ENCODE measurements around the gene SLC18B1. TPM values are rescaled to one million over a fixed set of nuclear protein-coding genes. Genes with fewer than 3 reads are reported as not detected.

Gene SLC18B1
- total RNA-seq, 1 donor from 2014 or later: 10.7 TPM

DNA sequence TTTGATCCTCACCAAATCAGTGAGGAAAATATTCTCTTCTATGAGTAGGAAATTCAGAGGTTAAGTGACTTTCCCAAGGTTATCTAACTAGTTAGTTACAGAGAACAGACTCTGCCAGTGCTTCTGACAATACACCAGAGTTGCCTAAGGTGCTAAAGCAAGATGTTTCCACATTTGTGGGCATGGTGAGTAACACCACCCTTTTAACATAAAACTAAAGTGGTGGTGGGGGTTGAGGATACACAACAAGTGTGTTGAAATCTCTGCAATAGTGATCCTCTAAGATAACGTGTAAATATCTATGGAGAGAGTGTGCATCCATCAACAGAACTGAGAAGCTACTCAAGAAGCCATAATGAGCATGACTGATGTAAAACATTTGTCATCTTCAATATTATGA lies 52.4 kb downstream of the SLC18B1 start:
- Histone ChIP-seq H3K36me3 (ENCODE audit: control insufficient read depth, insufficient read depth, low read length) (no peaks in the 10 kb centered on the region), H3K27me3 (ENCODE audit: control insufficient read depth, insufficient read depth, low read length) (no peaks in the 10 kb centered on the region), H3K4me3 (ENCODE audit: low read depth, low read length) (no peak overlapping the region)
- TF ChIP-seq, protein P1, sequence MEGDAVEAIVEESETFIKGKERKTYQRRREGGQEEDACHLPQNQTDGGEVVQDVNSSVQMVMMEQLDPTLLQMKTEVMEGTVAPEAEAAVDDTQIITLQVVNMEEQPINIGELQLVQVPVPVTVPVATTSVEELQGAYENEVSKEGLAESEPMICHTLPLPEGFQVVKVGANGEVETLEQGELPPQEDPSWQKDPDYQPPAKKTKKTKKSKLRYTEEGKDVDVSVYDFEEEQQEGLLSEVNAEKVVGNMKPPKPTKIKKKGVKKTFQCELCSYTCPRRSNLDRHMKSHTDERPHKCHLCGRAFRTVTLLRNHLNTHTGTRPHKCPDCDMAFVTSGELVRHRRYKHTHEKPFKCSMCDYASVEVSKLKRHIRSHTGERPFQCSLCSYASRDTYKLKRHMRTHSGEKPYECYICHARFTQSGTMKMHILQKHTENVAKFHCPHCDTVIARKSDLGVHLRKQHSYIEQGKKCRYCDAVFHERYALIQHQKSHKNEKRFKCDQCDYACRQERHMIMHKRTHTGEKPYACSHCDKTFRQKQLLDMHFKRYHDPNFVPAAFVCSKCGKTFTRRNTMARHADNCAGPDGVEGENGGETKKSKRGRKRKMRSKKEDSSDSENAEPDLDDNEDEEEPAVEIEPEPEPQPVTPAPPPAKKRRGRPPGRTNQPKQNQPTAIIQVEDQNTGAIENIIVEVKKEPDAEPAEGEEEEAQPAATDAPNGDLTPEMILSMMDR (IDR thresholded peaks at IDR 0.05; ENCODE audit: insufficient read depth, low read length, poor library complexity, severe bottlenecking): no peak
- no peak for DNase-seq (ENCODE audit: low read depth)

DNA sequence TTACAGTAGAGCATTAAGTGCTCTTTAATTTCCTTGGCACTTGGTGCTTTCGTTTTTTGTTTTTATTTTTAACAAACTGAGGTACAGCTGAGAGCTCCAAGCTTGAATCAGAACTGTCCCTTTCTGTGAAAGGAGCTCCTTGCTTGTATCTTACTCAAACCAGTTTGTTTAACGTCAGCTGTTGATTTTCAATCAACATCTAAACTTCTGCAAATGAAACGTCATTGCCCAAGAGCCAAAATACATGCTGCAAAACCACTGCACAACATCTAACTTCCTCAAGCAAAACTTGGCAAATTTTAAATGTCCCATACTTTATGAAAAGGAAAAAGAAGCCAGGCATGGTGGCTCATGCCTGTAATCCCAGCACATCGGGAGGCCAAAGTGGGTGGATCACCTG lies 55.9 kb downstream of the SLC18B1 start:
- TF ChIP-seq, protein P1 (IDR thresholded peaks at IDR 0.05; ENCODE audit: insufficient read depth, low read length, poor library complexity, severe bottlenecking): no peak
- H3K4me3 ChIP-seq (ENCODE audit: low read depth, low read length): no peak overlapping the region
- no peaks in the 10 kb centered on the region for H3K27me3 ChIP-seq (ENCODE audit: control insufficient read depth, insufficient read depth, low read length)
- no peak for DNase-seq (ENCODE audit: low read depth)
- H3K36me3 ChIP-seq (ENCODE audit: control insufficient read depth, insufficient read depth, low read length): no peaks in the 10 kb centered on the region

DNA sequence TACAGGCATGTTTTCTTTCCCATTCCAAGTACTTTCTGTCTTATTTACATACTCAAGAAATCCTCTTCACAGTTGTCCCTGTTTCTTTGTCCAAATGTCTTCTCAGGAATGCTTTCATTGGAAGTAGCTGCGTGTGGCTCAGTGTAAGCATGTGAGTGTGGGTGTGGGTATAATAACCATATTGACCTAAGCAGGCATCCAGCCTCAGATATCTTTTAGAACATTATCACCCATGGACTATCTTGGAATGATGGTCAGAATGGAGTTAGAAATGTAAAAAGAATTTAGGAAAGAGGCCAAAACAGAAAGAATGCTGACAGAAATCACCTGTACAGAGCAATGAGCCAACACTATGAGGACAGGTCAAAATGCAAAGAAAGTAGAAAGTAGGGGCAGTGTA lies 57.2 kb downstream of the SLC18B1 start:
- Histone ChIP-seq H3K36me3 (ENCODE audit: control insufficient read depth, insufficient read depth, low read length) (no peaks in the 10 kb centered on the region), H3K4me3 (ENCODE audit: low read depth, low read length) (no peak overlapping the region), H3K27me3 (ENCODE audit: control insufficient read depth, insufficient read depth, low read length) (no peaks in the 10 kb centered on the region)
- DNase-seq (ENCODE audit: low read depth): no peak
- TF ChIP-seq, protein P1 (IDR thresholded peaks at IDR 0.05; ENCODE audit: insufficient read depth, low read length, poor library complexity, severe bottlenecking): no peak

DNA sequence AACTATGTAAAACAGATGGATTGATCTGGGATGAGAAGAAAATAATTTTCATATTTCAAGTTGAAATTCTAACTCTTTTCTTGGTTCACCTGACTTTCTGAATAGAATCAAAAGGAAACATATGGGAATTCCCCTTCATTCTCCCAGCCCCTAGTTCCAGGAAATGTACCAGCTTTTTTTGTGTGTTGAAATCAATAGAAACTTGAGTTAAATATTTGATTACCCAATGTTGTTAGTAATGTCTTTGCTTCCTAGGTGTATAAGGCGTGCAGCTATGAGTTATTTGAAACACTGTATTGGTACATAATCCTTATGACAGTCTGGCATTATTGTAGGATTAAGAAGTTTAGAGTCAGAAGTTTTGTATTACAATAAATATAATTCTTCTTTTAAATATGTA lies 62.2 kb downstream of the SLC18B1 start:
- Histone ChIP-seq H3K36me3 (ENCODE audit: control insufficient read depth, insufficient read depth, low read length) (no peaks in the 10 kb centered on the region), H3K27me3 (ENCODE audit: control insufficient read depth, insufficient read depth, low read length) (no peaks in the 10 kb centered on the region), H3K4me3 (ENCODE audit: low read depth, low read length) (no peak overlapping the region)
- DNase-seq (ENCODE audit: low read depth): no peak
- TF ChIP-seq, protein P1 (IDR thresholded peaks at IDR 0.05; ENCODE audit: insufficient read depth, low read length, poor library complexity, severe bottlenecking): no peak

DNA sequence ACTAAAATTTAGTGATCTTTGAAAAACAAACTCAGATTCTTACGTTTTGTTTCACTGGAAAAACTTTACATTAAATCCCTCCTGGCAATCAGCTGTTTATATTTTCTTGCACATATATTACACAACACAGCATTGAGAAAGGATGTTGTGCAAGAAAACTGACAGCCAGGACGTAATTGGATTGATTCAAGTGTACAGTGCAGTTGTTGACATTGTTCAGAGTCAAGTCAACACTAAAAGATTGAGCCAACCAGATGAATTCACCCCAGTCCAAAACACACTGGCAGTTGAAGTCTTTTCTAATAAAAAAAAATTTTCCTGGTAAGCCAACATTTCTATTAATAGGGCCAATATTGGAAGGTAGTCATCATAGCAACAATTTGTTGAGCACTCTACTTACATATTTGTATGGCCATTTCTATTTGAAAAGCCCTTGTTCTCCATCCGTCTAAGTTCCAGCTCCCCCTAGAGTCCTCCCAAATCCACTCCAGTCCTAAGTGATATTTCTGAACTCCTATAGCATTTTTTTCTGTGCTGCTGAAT lies 63.7 kb downstream of the SLC18B1 start:
- Histone ChIP-seq H3K27me3 (ENCODE audit: control insufficient read depth, insufficient read depth, low read length) (no peaks in the 10 kb centered on the region), H3K4me3 (ENCODE audit: low read depth, low read length) (no peak overlapping the region), H3K36me3 (ENCODE audit: control insufficient read depth, insufficient read depth, low read length) (no peaks in the 10 kb centered on the region)
- TF ChIP-seq, protein P1 (IDR thresholded peaks at IDR 0.05; ENCODE audit: insufficient read depth, low read length, poor library complexity, severe bottlenecking): peak; percentile 17
- no peak for DNase-seq (ENCODE audit: low read depth)

DNA sequence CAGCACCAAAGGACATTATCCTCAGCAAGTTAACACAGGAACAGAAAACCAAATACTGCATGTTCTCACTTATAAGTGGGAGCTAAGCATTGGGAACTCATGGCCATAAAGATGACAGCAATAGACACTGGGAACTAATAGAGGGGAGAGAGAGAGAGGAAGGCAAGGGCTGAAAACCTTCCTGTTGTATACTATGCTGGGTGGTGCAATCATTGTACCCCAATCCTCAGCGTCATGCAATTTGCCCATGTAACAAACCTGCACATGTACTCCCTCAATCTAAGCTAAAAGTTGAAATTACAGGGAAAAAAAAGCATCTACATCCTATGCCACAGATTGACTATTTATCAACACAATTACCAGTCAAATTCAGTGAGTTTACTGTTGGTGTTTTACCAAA lies 64.6 kb downstream of the SLC18B1 start:
- TF ChIP-seq, protein P1 (IDR thresholded peaks at IDR 0.05; ENCODE audit: insufficient read depth, low read length, poor library complexity, severe bottlenecking): no peak
- Histone ChIP-seq H3K27me3 (ENCODE audit: control insufficient read depth, insufficient read depth, low read length) (no peaks in the 10 kb centered on the region), H3K4me3 (ENCODE audit: low read depth, low read length) (no peak overlapping the region), H3K36me3 (ENCODE audit: control insufficient read depth, insufficient read depth, low read length) (no peaks in the 10 kb centered on the region)
- DNase-seq (ENCODE audit: low read depth): no peak
